OCI-LY7 (cell line): Measurements from ENCODE around the gene ACP5. TPM values are rescaled to one million over a fixed set of nuclear protein-coding genes. Genes with fewer than 3 reads are reported as not detected.
"Not testable (repeated sequence)": the region's sequence is repeated elsewhere in the genome, so short reads cannot be mapped to it uniquely, and the experiment has no call there.

ENCODE experiments used
- BruUV-seq: library from RNA; stranded (reverse); fragments of 400-500 nt; replicated peaks from 2 replicates; lab custom pipeline; 2021; lab: Mats Ljungman, UMichigan
- CTCF ChIA-PET: fragments of 300-600 bp; sonication (Branson Sonifier 250); formaldehyde crosslinking; loops from one replicate; lab custom pipeline; 2022; ENCODE audit warnings: antibody characterized with exemption; ENCODE audit not compliant: unreplicated experiment; lab: Charles Lee
- POLR2A ChIA-PET: fragments of 300-600 bp; sonication (Branson Sonifier 250); formaldehyde crosslinking; loops from one replicate; lab custom pipeline; 2022; ENCODE audit warnings: antibody characterized with exemption; lab: Charles Lee
- DNase-seq: peaks from one replicate; pipeline ENCODE4 v3.0.0-alpha.2; 2015; ENCODE audit warnings: low spot score
- H2AFZ ChIP-seq: fragments of 200-600 bp; sonication (generic), shearing (Covaris generic); 2 replicates; pipeline ENCODE4 v1.6.1; 2014; ENCODE audit warnings: mild to moderate bottlenecking, antibody characterized with exemption, low read length, moderate library complexity
- H3K27ac ChIP-seq: fragments of 200-600 bp; sonication (generic); 2 replicates; pipeline ENCODE4 v1.5.1; 2014; ENCODE audit warnings: mixed run types, low read depth, mild to moderate bottlenecking, moderate library complexity, low read length, inconsistent platforms; ENCODE audit not compliant: poor library complexity, severe bottlenecking
- H3K36me3 ChIP-seq: fragments of 200-600 bp; sonication (generic); 2 replicates; pipeline ENCODE4 v1.6.1; 2014; ENCODE audit warnings: mild to moderate bottlenecking, antibody characterized with exemption, low read length, moderate library complexity, mixed read lengths; ENCODE audit not compliant: insufficient read depth
- H3K4me1 ChIP-seq: fragments of 200-600 bp; sonication (generic); 2 replicates; pipeline ENCODE4 v1.5.1; 2014; ENCODE audit warnings: mild to moderate bottlenecking, low read length; ENCODE audit not compliant: insufficient read depth, poor library complexity, severe bottlenecking
- H3K4me2 ChIP-seq: fragments of 200-600 bp; sonication (generic); 2 replicates; pipeline ENCODE4 v1.6.1; 2014; ENCODE audit warnings: mild to moderate bottlenecking, low read length
- H3K4me3 ChIP-seq: fragments of 200-600 bp; sonication (generic); 2 replicates; pipeline ENCODE4 v1.5.1; 2014; ENCODE audit warnings: mild to moderate bottlenecking, low read depth, low read length; ENCODE audit not compliant: poor library complexity, severe bottlenecking
- H3K79me2 ChIP-seq: fragments of 200-600 bp; sonication (generic); 2 replicates; pipeline ENCODE4 v1.6.1; 2016; ENCODE audit warnings: low read depth, mild to moderate bottlenecking, low read length, moderate library complexity, mixed read lengths; ENCODE audit not compliant: insufficient read depth
- H3K9me2 ChIP-seq: fragments of 200-600 bp; sonication (generic); 2 replicates; pipeline ENCODE4 v1.6.1; 2016; ENCODE audit warnings: mild to moderate bottlenecking, low read length, mixed read lengths; ENCODE audit not compliant: insufficient read depth
- H3K9me3 ChIP-seq: fragments of 200-600 bp; sonication (generic); 2 replicates; pipeline ENCODE4 v1.6.1; 2014; ENCODE audit warnings: mild to moderate bottlenecking, mixed run types, low read length, mixed read lengths
- H4K20me1 ChIP-seq: fragments of 200-600 bp; sonication (generic); 2 replicates; pipeline ENCODE4 v1.6.1; 2014; ENCODE audit warnings: mild to moderate bottlenecking, antibody characterized with exemption, low read length, moderate library complexity, mixed read lengths; ENCODE audit not compliant: insufficient read depth
- CTCF ChIP-seq: fragments of 200-600 bp; sonication (generic); conservative IDR thresholded peaks from 2 replicates; pipeline ENCODE4 v1.5.1; 2014; ENCODE audit warnings: mild to moderate bottlenecking, antibody characterized with exemption, low read length, moderate library complexity, mixed read lengths
- EZH2phosphoT487 ChIP-seq: fragments of 200-600 bp; sonication (generic); IDR thresholded peaks from 2 replicates; pipeline ENCODE4 v1.6.1; 2018; ENCODE audit warnings: low read depth, borderline replicate concordance, mild to moderate bottlenecking, mixed run types, antibody characterized with exemption, low read length, moderate library complexity, mixed read lengths
- intact Hi-C: fragments of 100-400 bp; cut with micrococcal nuclease; formaldehyde crosslinking; loops from one replicate; pipeline ENCODE4 v1.10.0; 2022; ENCODE audit not compliant: unreplicated experiment
- total RNA-seq, 2 experiments: library from RNA; depleted of rRNA in 1 of 2; stranded (reverse); fragments of >200 nt in 1 of 2; shearing (Covaris generic) in 1 of 2; gene quantifications; 2 replicates each; pipeline ENCODE4 v1.2.3, GENCODE V29; 2014 to 2022

Gene ACP5
- total RNA-seq, 2 experiments from 2014 or later, result 16.3 to 21.6 TPM

- H3K9me3 ChIP-seq, result no peaks in the 10 kb centered on the region
- H3K4me3 ChIP-seq, result no peak overlapping the region
- peak overlapping the region; percentile 4 for H3K27ac ChIP-seq
- H4K20me1 ChIP-seq, result no peaks in the 10 kb centered on the region
- intact Hi-C loops, result no loop called here
- no peak overlapping the region for H2AFZ ChIP-seq
- TF ChIP-seq EZH2phosphoT487 (no peak), CTCF (no peak)
- no peaks in the 10 kb centered on the region for H3K9me2 ChIP-seq
- no peaks in the 10 kb centered on the region for H3K79me2 ChIP-seq
- CTCF ChIA-PET, result no interaction called here
- POLR2A ChIA-PET, result interaction anchor here (0.6 kb wide), 1 partner anchor 41 kb away, joined by 4 read pairs; no protein-coding TSS in a partner anchor
- H3K36me3 ChIP-seq, result no peaks in the 10 kb centered on the region
- no peak for DNase-seq
- peaks cover 38% of the 10 kb centered on the region for H3K4me1 ChIP-seq
- H3K4me2 ChIP-seq, result peak overlapping the region; percentile 10; the same call in 1 of the 2 replicates
- BruUV-seq, result no TSS peak
Observed at GRCh38 chr19:11574689-11575088, 2.8 kb downstream of the ACP5 start.

- H3K9me2 ChIP-seq, BruUV-seq, H3K79me2 ChIP-seq, DNase-seq, POLR2A ChIA-PET, H3K4me2 ChIP-seq, H3K9me3 ChIP-seq, H3K4me3 ChIP-seq, H3K36me3 ChIP-seq, H2AFZ ChIP-seq, H3K27ac ChIP-seq, intact Hi-C loops, H4K20me1 ChIP-seq, CTCF ChIA-PET: not testable (repeated sequence)
- H3K4me1 ChIP-seq, result peaks cover 36% of the 10 kb centered on the region
Observed at GRCh38 chr19:11573763-11574162, 3.7 kb downstream of the ACP5 start.

DNA sequence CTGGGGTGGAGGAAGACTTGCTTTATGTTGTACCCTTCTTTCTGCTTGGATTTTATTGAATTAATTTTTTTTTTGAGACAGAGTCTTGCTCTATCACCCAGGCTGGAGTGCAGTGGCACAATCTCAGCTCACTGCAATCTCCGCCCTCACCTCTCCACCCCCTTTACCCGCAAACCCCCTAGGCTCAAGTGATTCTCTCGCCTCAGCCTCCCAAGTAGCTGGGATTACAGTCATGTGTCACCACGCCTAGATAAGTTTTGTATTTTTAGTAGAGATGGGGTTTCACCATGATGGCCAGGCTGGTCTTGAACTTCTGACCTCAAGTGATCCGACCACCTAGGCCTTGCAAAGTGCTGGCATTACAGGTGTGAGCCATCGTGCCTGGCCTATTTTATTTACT is 4.1 kb downstream of the ACP5 start:
- H2AFZ ChIP-seq, BruUV-seq, CTCF ChIA-PET, H3K4me2 ChIP-seq, POLR2A ChIA-PET, H3K36me3 ChIP-seq, H3K4me3 ChIP-seq, H3K79me2 ChIP-seq, H3K9me2 ChIP-seq, DNase-seq, intact Hi-C loops, H3K9me3 ChIP-seq, H3K27ac ChIP-seq, H4K20me1 ChIP-seq: not testable (repeated sequence)
- H3K4me1 ChIP-seq, result peaks cover 36% of the 10 kb centered on the region

- Histone ChIP-seq H2AFZ (0 out of 2 replicates have a peak overlapping the region, but pooled peaks have one; percentile 30), H3K36me3 (no peaks in the 10 kb centered on the region), H3K4me1 (peaks cover 44% of the 10 kb centered on the region), H3K9me2 (no peaks in the 10 kb centered on the region), H4K20me1 (no peaks in the 10 kb centered on the region), H3K79me2 (no peaks in the 10 kb centered on the region), H3K4me3 (no peak overlapping the region), H3K4me2 (no peak overlapping the region), H3K27ac (peak overlapping the region; percentile 45), H3K9me3 (no peaks in the 10 kb centered on the region)
- CTCF ChIA-PET, result no interaction called here
- DNase-seq, result peak; percentile 64
- POLR2A ChIA-PET, result no interaction called here
- TF ChIP-seq CTCF, result no peak
- TF ChIP-seq EZH2phosphoT487, result no peak
- BruUV-seq, result no TSS peak
- intact Hi-C loops, result no loop called here
Observed at GRCh38 chr19:11570039-11570462, 7.4 kb downstream of the ACP5 start.
